Ascending aorta (tissue), 2 donors: ENCODE data around the gene SPATA25. TPM values are rescaled to one million over a fixed set of nuclear protein-coding genes. Genes with fewer than 3 reads are reported as not detected.

Experiments used
- DNase-seq, 2 donors: peaks; one replicate each; pipeline ENCODE4 v3.0.0-alpha.2; 2019; ENCODE audit warnings: low spot score in 2 of 2
- H3K27ac ChIP-seq, 2 donors: fragments of 200-600 bp; sonication (generic); one replicate each; pipeline ENCODE4 v1.5.1; 2016 to 2017; ENCODE audit warnings: mild to moderate bottlenecking in 1 of 2
- H3K27me3 ChIP-seq: fragments of 200-600 bp; sonication (generic); one replicate; pipeline ENCODE4 v1.5.1; 2017
- H3K36me3 ChIP-seq, 2 donors: fragments of 200-600 bp; sonication (generic); one replicate each; pipeline ENCODE4 v1.5.1; 2016
- H3K4me1 ChIP-seq, 2 donors: fragments of 200-600 bp; sonication (generic); one replicate each; pipeline ENCODE4 v1.5.1; 2016 to 2017; ENCODE audit warnings: mild to moderate bottlenecking in 1 of 2
- H3K4me3 ChIP-seq, 2 donors: fragments of 200-600 bp; sonication (generic); one replicate each; pipeline ENCODE4 v1.5.1; 2016 to 2017; ENCODE audit warnings: mild to moderate bottlenecking in 1 of 2
- H3K9me3 ChIP-seq, 2 donors: fragments of 200-600 bp; sonication (generic); one replicate each; pipeline ENCODE4 v1.5.1; 2016
- intact Hi-C: fragments of 100-400 bp; cut with DNase I; formaldehyde crosslinking; loops from one replicate; pipeline ENCODE4 v1.15.1; 2023
- total RNA-seq: library from RNA; depleted of rRNA; stranded (reverse); fragments of >200 nt; gene quantifications from one replicate; pipeline ENCODE4 v1.1.0, GENCODE V29; 2016
- TF ChIP-seq, protein P1 (sequence below), 3 experiments: fragments of 200-600 bp in 2 of 3; fragments of 450-650 bp in 1 of 3; sonication (generic) in 2 of 3; IDR thresholded peaks; one replicate each; pipeline ENCODE4 v1.5.1; 2016 to 2019; ENCODE audit warnings: antibody characterized with exemption in 3 of 3, mild to moderate bottlenecking in 1 of 3, moderate library complexity in 1 of 3

The SPATA25 gene
- total RNA-seq, 1 donor from 2014 or later, result 32.8 TPM

DNA sequence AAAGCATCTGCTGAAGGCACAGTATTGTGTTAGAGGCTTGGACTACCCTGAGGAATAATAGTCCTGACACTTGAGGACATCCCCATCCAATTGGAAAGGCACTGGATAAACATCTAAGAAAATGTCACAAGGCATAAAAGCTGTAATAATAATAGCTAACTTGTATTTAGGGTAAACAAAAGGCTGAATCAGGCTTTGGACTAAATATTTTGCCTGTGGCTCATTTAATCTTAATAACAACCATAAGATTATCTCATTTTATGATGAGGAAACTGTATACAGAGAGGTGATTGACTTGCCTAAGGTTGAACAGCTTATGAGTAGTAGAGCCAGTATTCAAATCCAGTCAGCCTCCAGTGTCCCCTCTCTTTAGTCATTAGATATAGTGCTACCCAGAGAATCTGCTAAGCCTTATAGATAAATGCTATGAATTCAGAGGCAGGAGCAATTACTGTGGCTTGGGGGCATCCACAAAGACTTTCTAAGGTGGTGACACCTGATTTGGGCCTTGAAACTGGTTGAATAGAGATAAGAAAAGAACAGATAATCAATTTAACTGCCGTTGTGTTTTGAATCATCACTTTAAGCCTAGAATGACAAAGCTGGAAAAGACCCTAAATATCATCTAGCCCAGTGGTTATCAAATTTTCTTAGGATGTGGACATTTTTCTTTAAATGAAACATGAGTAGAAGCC lies 13.9 kb downstream of the SPATA25 start:
- Histone ChIP-seq H3K4me3 (no peak overlapping the region), H3K36me3 (peaks cover 16 to 24% of the 10 kb centered on the region in 2 donors), H3K27me3 (no peaks in the 10 kb centered on the region), H3K4me1 (no peaks in the 10 kb centered on the region), H3K27ac (no peak overlapping the region), H3K9me3 (no peaks in the 10 kb centered on the region)
- DNase-seq, result no peak
- TF ChIP-seq, protein P1, sequence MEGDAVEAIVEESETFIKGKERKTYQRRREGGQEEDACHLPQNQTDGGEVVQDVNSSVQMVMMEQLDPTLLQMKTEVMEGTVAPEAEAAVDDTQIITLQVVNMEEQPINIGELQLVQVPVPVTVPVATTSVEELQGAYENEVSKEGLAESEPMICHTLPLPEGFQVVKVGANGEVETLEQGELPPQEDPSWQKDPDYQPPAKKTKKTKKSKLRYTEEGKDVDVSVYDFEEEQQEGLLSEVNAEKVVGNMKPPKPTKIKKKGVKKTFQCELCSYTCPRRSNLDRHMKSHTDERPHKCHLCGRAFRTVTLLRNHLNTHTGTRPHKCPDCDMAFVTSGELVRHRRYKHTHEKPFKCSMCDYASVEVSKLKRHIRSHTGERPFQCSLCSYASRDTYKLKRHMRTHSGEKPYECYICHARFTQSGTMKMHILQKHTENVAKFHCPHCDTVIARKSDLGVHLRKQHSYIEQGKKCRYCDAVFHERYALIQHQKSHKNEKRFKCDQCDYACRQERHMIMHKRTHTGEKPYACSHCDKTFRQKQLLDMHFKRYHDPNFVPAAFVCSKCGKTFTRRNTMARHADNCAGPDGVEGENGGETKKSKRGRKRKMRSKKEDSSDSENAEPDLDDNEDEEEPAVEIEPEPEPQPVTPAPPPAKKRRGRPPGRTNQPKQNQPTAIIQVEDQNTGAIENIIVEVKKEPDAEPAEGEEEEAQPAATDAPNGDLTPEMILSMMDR (IDR thresholded peaks at IDR 0.05), result no peak
- intact Hi-C loops, result no loop called here

DNA sequence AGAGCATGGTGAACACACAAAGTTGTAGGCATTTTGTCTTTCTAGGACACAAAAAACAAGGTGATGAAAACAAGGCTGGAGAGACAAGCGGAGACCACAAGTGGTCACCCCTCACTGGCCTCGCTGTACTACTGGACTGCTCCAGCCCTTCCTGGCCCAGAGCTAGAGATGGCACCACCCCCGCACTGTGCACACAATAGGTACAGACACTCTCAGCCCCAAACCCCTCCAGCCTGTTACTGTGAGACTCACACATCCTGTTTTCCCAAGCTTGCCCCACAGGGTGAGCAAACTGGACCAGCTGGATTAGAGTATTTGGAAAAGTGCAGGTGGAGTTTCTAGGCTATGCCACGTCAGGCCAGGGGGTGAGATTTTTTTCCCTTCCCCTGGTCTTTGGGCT lies 14.8 kb downstream of the SPATA25 start:
- no peaks in the 10 kb centered on the region for H3K4me1 ChIP-seq
- TF ChIP-seq, protein P1 (IDR thresholded peaks at IDR 0.05), result no peak
- intact Hi-C loops, result no loop called here
- no peak for DNase-seq
- H3K36me3 ChIP-seq, result peaks cover 10 to 15% of the 10 kb centered on the region in 2 donors
- H3K4me3 ChIP-seq, result no peak overlapping the region
- H3K9me3 ChIP-seq, result no peaks in the 10 kb centered on the region
- H3K27me3 ChIP-seq, result no peaks in the 10 kb centered on the region
- no peak overlapping the region for H3K27ac ChIP-seq

DNA sequence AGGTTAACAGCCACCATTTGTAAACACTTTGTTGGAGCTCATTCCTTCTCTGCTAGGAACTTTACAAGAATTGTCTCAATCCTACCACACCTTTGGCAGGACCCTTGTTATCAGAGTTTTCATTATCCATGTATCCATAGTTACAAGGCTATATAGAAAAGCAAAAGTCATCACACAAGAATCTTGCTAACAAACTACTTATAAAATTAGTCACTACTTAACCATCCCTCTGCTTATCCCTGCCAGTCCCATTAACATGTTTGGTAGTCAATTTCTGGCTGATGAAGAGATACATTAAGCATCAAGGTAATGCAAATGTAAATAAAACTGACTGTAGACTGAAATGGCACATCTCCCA lies 19.6 kb downstream of the SPATA25 start:
- intact Hi-C loops, result no loop called here
- DNase-seq, result no peak
- no peak overlapping the region for H3K4me3 ChIP-seq
- no peak overlapping the region for H3K27ac ChIP-seq
- H3K9me3 ChIP-seq, result no peaks in the 10 kb centered on the region
- peaks cover 0 to 3% of the 10 kb centered on the region in 2 donors for H3K36me3 ChIP-seq
- no peaks in the 10 kb centered on the region for H3K27me3 ChIP-seq
- H3K4me1 ChIP-seq, result no peaks in the 10 kb centered on the region
- TF ChIP-seq, protein P1 (IDR thresholded peaks at IDR 0.05), result no peak

DNA sequence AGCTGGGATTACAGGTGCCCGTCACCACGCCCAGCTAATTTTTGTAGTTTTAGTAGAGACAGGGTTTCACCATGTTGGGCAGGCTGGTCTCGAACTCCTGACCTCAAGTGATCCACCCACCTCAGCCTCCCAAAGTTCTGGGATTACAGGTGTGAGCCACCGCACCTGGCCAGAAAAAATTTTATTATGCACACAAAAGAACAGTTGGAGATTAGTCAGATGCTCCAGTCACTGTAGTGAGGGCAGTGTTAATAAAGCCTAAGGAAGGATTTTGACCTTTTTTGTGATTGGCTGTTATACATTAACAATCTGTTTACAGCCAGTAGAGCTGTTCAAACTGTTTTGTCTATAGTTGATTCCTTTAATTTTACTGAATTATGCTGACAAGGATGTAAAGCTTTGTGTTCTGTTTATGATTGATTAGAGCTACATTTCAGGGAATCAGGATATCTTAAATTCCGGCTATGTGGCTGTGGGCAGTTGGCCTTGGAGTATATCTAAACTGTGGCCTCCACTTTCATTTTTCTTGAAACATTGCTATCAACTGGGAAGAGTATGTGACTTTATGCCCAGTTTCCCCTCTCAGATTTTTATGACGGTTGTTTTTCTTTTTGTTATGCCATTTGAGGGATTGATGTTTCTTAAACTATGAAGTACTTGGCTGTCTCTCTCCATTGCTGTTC lies 20.1 kb downstream of the SPATA25 start:
- Histone ChIP-seq H3K27ac (no peak overlapping the region), H3K4me1 (no peaks in the 10 kb centered on the region), H3K27me3 (no peaks in the 10 kb centered on the region), H3K36me3 (no peaks in the 10 kb centered on the region), H3K9me3 (no peaks in the 10 kb centered on the region), H3K4me3 (no peak overlapping the region)
- intact Hi-C loops, result no loop called here
- TF ChIP-seq, protein P1 (IDR thresholded peaks at IDR 0.05), result no peak
- no peak for DNase-seq

GRCh38 chr20:45866454-45866853 lies 21.0 kb downstream of the SPATA25 start:
- TF ChIP-seq, protein P1 (IDR thresholded peaks at IDR 0.05), result no peak
- Histone ChIP-seq H3K9me3 (no peaks in the 10 kb centered on the region), H3K27ac (no peak overlapping the region), H3K27me3 (no peaks in the 10 kb centered on the region), H3K4me3 (no peak overlapping the region), H3K36me3 (no peaks in the 10 kb centered on the region), H3K4me1 (no peaks in the 10 kb centered on the region)
- no peak for DNase-seq
- intact Hi-C loops, result no loop called here
